ENCODE measurements around the gene C1QC. TPM values are rescaled to one million over a fixed set of nuclear protein-coding genes. Genes with fewer than 3 reads are reported as not detected.

Gene C1QC
- total and polyA plus RNA-seq, 5 experiments from 2014 or later: 1.2 to 1.5 TPM; not detected in 3

DNA sequence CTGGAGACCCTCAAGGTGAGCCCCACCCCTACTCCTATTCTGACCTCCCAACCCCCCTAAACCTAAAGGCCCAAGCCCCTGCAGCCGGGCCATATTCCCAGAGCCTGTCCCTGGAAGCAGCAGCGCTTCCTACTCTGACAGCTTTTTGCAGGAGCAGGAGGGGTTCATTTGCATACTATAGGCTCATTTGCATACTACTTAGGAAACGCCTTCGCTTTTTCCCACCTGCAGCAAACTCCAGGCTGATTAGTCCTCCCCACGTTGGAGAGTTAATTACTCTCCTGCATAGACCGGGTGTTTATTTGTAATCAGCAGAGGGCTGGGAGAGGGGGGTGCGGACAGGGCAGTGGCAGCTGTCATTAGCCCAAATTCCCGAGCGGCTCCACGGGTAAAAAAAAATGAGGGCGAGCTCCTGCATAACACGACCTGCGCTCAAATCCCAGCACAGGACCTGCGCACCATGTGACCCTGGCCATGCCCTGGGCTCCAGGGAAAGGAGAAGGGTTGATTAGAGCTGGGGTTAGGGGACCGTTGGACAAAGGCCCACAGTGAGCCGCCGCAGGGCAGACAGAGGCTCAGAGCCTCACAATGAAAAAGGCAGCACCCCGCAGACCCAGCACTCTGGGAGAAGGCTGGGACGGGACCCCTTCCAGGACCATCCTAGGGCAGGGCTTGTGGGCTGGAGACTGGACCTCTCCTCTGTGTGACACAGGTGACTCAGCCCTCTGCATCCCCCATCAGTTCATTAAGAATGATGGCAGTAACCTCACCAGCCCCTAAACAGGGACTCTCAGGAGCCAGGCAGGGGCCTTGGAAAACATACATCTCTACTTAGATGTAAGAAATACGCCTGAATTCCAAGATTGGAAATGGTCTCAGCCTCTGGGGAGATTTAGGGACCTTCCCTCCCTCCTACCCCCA lies 16.9 kb upstream of the C1QC start:
- Mint-ChIP-seq H3K4me1 (no peaks in the 10 kb centered on the region), H3K27me3 (peaks cover 29 to 80% (median 45%) of the 10 kb centered on the region in 5 donors), H3K36me3 (no peaks in the 10 kb centered on the region), H3K9me3 (no peaks in the 10 kb centered on the region), H3K4me3 (no peak overlapping the region), H3K27ac (no peak overlapping the region)
- DNase-seq (peak in 1 of 10 donors; percentile 6), ATAC-seq (no peak)
- POLR2A ChIA-PET: no interaction called here

DNA sequence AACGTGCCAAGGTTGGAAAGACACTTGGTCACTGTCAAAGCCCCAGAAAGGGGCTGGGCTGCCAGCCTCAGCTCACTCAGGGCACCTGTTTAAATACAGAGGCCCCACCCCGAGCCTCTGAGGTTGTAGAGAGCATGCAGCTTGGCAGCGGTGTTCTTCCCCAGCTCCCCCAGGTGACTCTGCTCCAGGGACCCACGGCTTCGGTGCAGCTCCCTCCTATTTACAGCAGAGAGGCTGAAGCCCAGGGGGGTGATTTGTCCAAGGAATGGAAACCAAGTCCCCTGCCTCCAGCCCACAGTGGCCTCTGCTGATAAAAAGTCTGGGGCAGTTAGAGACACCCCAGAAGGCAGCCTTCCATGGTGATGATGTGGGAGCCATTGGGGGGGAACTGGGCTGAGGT lies 16.1 kb upstream of the C1QC start:
- no peak overlapping the region for H3K27ac Mint-ChIP-seq
- no peaks in the 10 kb centered on the region for H3K9me3 Mint-ChIP-seq
- H3K4me3 Mint-ChIP-seq: no peak overlapping the region
- no peaks in the 10 kb centered on the region for H3K36me3 Mint-ChIP-seq
- peaks cover 30 to 83% (median 48%) of the 10 kb centered on the region in 5 donors for H3K27me3 Mint-ChIP-seq
- POLR2A ChIA-PET: no interaction called here
- no peak for DNase-seq
- no peaks in the 10 kb centered on the region for H3K4me1 Mint-ChIP-seq
- no peak for ATAC-seq

DNA sequence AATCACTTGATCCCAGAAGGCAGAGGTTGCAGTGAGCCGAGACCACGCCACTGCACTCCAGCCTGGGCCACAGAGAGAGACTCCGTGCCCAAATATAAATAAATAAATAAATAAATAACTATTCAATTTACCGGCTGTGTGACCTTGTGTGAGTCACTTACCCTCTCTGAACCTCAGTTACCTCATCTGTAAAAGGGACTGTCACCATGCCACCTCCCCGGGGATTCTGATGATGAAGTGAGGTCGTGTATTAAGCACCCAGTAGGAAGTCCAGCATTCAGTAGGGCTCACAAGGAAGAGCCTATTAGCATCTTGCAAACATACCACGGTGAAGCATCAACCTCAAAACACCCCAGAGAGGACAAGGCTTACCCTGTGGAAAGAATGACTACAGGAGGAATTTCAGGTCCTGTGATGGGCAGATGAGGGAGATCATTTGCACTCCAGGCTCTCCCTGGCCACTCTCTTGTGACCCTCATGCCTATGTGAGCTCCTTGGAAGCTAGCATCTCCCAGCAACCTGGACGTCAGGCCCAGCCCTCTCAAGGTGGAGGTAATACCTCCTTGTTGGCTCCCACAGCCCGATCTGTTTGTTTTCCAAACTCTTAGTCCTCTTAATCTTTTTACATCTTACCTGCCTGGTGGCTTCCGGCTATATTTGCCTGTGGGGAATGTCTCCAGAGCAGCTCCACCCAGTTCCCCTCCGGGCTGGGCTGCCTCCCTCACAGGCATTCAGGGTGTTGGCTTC lies 14.6 kb upstream of the C1QC start:
- Mint-ChIP-seq H3K27ac (no peak overlapping the region), H3K9me3 (no peaks in the 10 kb centered on the region), H3K4me3 (no peak overlapping the region), H3K4me1 (no peaks in the 10 kb centered on the region), H3K36me3 (no peaks in the 10 kb centered on the region), H3K27me3 (peaks cover 25 to 67% (median 49%) of the 10 kb centered on the region in 5 donors)
- POLR2A ChIA-PET: no interaction called here
- DNase-seq (no peak), ATAC-seq (no peak)

DNA sequence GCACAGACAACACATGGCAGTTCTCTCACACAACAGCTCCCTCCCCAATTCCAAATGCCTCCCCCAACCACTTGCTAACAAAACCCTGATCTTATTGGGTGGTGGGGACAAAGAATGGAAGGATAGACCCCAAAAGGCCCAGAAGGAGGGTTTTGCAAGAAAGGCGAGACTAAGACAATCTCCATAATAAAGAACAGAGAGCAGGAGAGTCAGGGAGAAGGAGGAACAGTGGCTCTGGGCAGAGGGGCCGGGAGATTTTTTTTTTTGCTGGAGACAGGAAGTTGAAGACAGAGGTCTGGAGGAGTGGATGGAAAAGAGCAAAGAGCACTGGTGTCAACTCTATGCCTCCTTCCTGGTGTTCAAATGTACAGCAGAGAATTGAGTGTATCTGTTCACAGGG lies 13.5 kb upstream of the C1QC start:
- H3K36me3 Mint-ChIP-seq: no peaks in the 10 kb centered on the region
- no peak for DNase-seq
- H3K4me3 Mint-ChIP-seq: no peak overlapping the region
- POLR2A ChIA-PET: no interaction called here
- no peaks in the 10 kb centered on the region for H3K9me3 Mint-ChIP-seq
- H3K27me3 Mint-ChIP-seq: peaks cover 19 to 57% (median 44%) of the 10 kb centered on the region in 5 donors
- no peak for ATAC-seq
- H3K4me1 Mint-ChIP-seq: no peaks in the 10 kb centered on the region
- no peak overlapping the region for H3K27ac Mint-ChIP-seq

DNA sequence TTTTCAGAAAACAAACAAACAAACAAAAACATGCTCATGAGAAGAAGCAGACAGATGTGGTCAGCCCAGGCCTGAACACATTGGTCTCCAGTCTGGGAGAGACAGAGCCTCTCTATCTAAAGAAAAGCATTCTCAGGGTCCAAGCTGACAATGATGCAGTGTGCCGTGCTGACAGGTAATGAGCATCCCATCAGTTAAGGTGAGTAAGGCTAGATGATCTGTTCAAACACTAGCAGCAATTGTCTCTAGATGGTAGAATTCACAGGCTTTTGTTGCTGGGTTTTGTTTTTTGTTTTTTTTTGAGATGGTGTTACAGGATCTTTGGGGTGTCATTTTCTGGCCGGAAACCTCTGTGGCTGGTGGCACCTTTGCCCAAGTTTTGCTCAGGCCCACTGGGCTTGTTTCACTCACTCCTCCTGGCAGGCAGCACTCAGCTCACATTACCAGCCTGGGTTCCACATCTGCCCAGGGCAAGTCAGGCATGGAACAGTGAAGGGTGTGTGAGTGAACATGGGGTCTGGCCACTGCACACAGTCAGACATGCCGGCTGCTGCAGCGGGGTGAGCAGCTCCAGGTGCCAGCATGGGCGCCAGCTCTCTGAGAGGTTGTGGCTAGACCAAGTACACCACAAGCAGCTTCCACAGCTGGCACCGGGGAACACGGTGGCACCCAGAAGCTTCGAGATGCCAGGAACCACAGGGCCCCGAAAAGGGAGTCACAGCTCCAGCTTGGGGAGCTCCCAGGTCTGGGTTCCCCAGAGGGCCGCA lies 9.6 kb upstream of the C1QC start:
- Mint-ChIP-seq H3K27me3 (peaks cover 17 to 53% (median 30%) of the 10 kb centered on the region in 5 donors), H3K4me1 (no peaks in the 10 kb centered on the region), H3K27ac (no peak overlapping the region), H3K9me3 (no peaks in the 10 kb centered on the region), H3K4me3 (no peak overlapping the region), H3K36me3 (no peaks in the 10 kb centered on the region)
- POLR2A ChIA-PET: no interaction called here
- ATAC-seq: no peak
- peak in 1 of 10 donors; percentile 13 for DNase-seq

DNA sequence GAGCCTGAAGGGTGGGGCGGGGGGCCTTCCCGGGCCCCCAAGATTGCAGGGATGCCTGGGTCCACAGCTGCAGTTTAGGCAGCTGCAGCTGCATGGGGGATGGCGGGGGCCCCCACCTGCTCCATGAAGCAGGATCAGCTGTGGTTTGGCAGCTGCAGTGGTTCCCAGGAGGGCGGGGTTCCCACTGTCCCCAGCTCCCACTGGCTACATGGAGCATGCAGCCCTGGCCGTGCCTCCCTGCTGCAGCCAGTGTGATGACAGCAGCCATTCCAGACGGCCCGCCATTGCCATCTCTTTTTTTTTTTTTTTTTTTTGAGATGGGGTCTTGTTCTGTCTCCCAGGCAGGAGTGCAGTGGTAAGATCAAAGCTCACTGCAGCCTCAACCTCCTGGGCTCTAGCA lies 8.0 kb upstream of the C1QC start:
- no peaks in the 10 kb centered on the region for H3K9me3 Mint-ChIP-seq
- H3K4me3 Mint-ChIP-seq: no peak overlapping the region
- H3K27me3 Mint-ChIP-seq: peaks cover 10 to 50% (median 22%) of the 10 kb centered on the region in 5 donors
- ATAC-seq (no peak), DNase-seq (no peak)
- H3K27ac Mint-ChIP-seq: no peak overlapping the region
- H3K36me3 Mint-ChIP-seq: no peaks in the 10 kb centered on the region
- POLR2A ChIA-PET: no interaction called here
- H3K4me1 Mint-ChIP-seq: no peaks in the 10 kb centered on the region

DNA sequence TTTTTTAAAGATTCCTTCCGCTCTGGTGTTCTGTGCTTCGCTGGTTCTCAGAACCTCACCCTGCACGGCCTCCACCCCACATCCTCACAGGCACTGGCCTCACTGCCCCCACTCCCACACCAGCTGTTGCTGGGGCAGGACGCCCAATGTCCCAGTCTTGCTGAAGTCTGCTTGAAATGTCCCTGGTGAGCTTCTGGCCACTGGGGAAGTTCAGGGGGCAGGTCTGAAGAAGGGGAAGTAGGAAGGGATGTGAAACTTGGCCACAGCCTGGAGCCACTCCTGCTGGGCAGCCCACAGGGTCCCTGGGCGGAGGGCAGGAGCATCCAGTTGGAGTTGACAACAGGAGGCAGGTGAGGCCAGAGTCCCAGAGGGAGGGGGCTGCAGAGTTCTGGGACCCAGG lies 7.1 kb upstream of the C1QC start, which contains the start of gene C1QA:
TSS of gene C1QA (plus strand) at position 276 of the 400 bp plus-strand sequence. CDS start 989 bp downstream, outside the sequence.
- Mint-ChIP-seq H3K27ac (peak within 1 kb of the TSS in 1 of 10 donors; percentile 58), H3K4me3 (peak within 1 kb of the TSS in 1 of 10 donors; percentile 5), H3K27me3 (peaks cover 11 to 47% (median 26%) of the 10 kb centered on the region in 5 donors), H3K9me3 (no peaks in the 10 kb centered on the region), H3K4me1 (no peaks in the 10 kb centered on the region), H3K36me3 (no peaks in the 10 kb centered on the region)
- POLR2A ChIA-PET: no interaction called here
- ATAC-seq: no peak
- DNase-seq: no peak

DNA sequence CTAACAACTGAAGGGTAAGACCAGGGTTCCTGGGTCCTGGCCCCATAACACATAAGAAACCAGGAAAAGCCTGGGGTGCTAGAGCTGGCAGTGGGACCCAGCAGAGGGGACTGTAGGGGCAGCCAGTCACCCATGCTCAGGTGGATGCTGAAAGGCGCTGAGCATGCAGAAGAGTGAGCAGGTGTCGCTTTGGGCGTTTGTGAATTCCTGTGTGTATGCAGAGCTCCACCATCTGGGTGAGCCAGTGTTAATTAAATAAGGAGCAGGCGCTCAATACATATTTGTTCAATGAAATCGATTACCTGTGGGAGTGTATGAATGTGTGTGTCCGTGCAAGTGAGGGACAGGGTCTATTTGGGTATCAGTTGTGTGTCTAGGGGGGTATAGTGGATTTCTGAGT lies 6.5 kb upstream of the C1QC start:
- POLR2A ChIA-PET: no interaction called here
- peak overlapping the region in 1 of 10 donors; percentile 5 for H3K4me3 Mint-ChIP-seq
- no peaks in the 10 kb centered on the region for H3K36me3 Mint-ChIP-seq
- peaks cover 0 to 2% (median 0%) of the 10 kb centered on the region in 4 donors for H3K4me1 Mint-ChIP-seq
- H3K27ac Mint-ChIP-seq: no peak overlapping the region
- H3K27me3 Mint-ChIP-seq: peaks cover 9 to 46% (median 27%) of the 10 kb centered on the region in 5 donors
- H3K9me3 Mint-ChIP-seq: no peaks in the 10 kb centered on the region
- DNase-seq (no peak), ATAC-seq (no peak)

DNA sequence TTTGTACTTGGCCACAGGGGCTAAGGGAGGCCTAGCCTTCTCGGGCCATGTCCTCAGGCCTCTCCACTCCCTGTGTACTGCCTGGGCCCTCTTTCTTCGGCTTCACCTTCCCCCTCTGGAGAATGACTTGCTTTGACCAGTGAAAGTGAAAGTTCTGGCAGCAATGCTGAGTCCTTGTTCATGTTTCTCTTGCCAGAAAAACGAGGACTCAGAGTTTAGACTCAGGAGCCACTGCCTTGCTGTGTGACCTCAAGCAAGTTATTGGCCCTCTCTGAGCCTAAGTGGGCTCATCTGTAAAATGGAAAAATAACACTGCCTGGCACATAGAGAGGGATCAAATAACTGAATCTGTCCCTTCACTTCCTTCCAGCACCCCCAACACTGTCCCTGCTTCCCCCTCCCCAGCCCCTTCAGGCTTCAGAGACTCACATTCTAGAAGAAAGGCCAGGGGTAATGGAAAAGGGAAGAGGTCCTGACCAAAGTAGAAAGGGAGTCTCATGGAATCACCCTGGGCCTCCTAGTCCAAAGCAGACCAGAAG lies 5.5 kb upstream of the C1QC start:
- POLR2A ChIA-PET: no interaction called here
- no peak for ATAC-seq
- Mint-ChIP-seq H3K4me1 (peaks cover 0 to 2% (median 0%) of the 10 kb centered on the region in 4 donors), H3K4me3 (no peak overlapping the region), H3K9me3 (no peaks in the 10 kb centered on the region), H3K27ac (no peak overlapping the region), H3K27me3 (peaks cover 9 to 53% (median 28%) of the 10 kb centered on the region in 5 donors), H3K36me3 (no peaks in the 10 kb centered on the region)
- no peak for DNase-seq

DNA sequence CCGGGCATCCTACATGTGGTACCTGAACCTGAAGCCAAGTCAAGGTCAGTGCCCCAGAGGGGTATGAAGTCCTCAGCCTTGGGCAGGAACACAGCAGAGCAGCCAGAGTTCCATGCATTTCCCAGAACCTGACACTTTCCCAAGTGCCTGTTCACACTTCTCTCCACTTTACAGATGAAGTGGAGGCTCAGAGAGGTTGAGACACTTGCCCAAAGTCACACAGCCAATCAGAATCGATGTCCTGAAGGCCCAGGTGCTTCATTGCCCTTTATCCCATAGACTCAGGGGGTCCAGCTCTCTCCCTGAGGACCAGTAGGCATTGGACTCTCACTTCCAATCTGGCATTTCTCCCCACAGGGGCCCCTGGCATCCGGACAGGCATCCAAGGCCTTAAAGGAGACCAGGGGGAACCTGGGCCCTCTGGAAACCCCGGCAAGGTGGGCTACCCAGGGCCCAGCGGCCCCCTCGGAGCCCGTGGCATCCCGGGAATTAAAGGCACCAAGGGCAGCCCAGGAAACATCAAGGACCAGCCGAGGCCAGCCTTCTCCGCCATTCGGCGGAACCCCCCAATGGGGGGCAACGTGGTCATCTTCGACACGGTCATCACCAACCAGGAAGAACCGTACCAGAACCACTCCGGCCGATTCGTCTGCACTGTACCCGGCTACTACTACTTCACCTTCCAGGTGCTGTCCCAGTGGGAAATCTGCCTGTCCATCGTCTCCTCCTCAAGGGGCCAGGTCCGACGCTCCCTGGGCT lies 4.8 kb upstream of the C1QC start:
- no peaks in the 10 kb centered on the region for H3K9me3 Mint-ChIP-seq
- no peaks in the 10 kb centered on the region for H3K36me3 Mint-ChIP-seq
- DNase-seq: no peak
- no peak overlapping the region for H3K27ac Mint-ChIP-seq
- H3K4me1 Mint-ChIP-seq: peaks cover 0 to 2% (median 0%) of the 10 kb centered on the region in 4 donors
- no peak for ATAC-seq
- POLR2A ChIA-PET: no interaction called here
- peaks cover 9 to 55% (median 30%) of the 10 kb centered on the region in 5 donors for H3K27me3 Mint-ChIP-seq
- H3K4me3 Mint-ChIP-seq: no peak overlapping the region

DNA sequence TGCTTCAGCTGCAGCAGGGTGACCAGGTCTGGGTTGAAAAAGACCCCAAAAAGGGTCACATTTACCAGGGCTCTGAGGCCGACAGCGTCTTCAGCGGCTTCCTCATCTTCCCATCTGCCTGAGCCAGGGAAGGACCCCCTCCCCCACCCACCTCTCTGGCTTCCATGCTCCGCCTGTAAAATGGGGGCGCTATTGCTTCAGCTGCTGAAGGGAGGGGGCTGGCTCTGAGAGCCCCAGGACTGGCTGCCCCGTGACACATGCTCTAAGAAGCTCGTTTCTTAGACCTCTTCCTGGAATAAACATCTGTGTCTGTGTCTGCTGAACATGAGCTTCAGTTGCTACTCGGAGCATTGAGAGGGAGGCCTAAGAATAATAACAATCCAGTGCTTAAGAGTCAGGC lies 4.1 kb upstream of the C1QC start:
- ATAC-seq (no peak), DNase-seq (no peak)
- POLR2A ChIA-PET: no interaction called here
- H3K9me3 Mint-ChIP-seq: no peaks in the 10 kb centered on the region
- H3K27ac Mint-ChIP-seq: peak overlapping the region in 1 of 10 donors; percentile 53
- H3K27me3 Mint-ChIP-seq: peaks cover 9 to 56% (median 26%) of the 10 kb centered on the region in 5 donors
- no peak overlapping the region for H3K4me3 Mint-ChIP-seq
- no peaks in the 10 kb centered on the region for H3K36me3 Mint-ChIP-seq
- peaks cover 0 to 2% (median 0%) of the 10 kb centered on the region in 4 donors for H3K4me1 Mint-ChIP-seq

DNA sequence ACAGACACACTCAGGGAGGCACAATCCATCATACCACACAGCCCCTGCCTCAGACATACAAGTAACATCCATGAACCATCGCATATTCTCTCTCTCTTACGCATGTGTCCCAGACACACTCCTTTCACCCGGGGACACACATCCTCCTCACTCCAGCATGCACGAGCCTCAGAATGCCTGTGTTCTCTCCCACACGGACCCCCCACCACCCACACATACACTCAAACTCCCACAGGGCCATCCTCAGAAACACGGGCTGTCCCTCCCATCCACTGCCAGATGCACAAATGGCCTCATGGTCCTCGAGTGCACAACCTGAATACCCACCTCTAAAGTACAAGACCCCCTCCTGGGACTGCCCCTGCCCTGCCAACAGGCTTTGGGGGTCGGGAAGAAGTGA lies 2.2 kb upstream of the C1QC start:
- H3K27me3 Mint-ChIP-seq: peaks cover 11 to 70% (median 34%) of the 10 kb centered on the region in 5 donors
- H3K36me3 Mint-ChIP-seq: no peaks in the 10 kb centered on the region
- ATAC-seq: no peak
- peaks cover 0 to 2% (median 0%) of the 10 kb centered on the region in 4 donors for H3K4me1 Mint-ChIP-seq
- no peak for DNase-seq
- no peak overlapping the region for H3K27ac Mint-ChIP-seq
- POLR2A ChIA-PET: no interaction called here
- H3K9me3 Mint-ChIP-seq: no peaks in the 10 kb centered on the region
- H3K4me3 Mint-ChIP-seq: no peak overlapping the region
